ENCODE data around the gene TNFRSF4. TPM values are rescaled to one million over a fixed set of nuclear protein-coding genes. Genes with fewer than 3 reads are reported as not detected.
A peak's percentile ranks its signal among the peaks of the same experiment; 100 is the strongest.

The TNFRSF4 gene
- total RNA-seq, 3 donors from 2014 or later: 0.64 to 2.3 (median 1.6) TPM

- no peak for DNase-seq (ENCODE audit: low spot score in 2 of 2)
- H3K4me3 ChIP-seq: no peak overlapping the region
- no peaks in the 10 kb centered on the region for H3K36me3 ChIP-seq
- intact Hi-C loops (cut with DNase I; ENCODE audit: low total_unique reads): no loop called here
- no peaks in the 10 kb centered on the region for H3K27me3 ChIP-seq
- H3K27ac ChIP-seq: peak overlapping the region in 1 of 2 donors; percentile 19
- no peaks in the 10 kb centered on the region for H3K9me3 ChIP-seq
- no peaks in the 10 kb centered on the region for H3K4me1 ChIP-seq
- TF ChIP-seq POLR2A (IDR thresholded peaks at IDR 0.05): no peak
These were observed 32.6 kb downstream of the TNFRSF4 start for GRCh38 chr1:1181129-1181937.

- H3K27ac ChIP-seq: no peak overlapping the region
- no peaks in the 10 kb centered on the region for H3K9me3 ChIP-seq
- no peaks in the 10 kb centered on the region for H3K36me3 ChIP-seq
- no peak for TF ChIP-seq CTCF (IDR thresholded peaks at IDR 0.05)
- TF ChIP-seq POLR2A (IDR thresholded peaks at IDR 0.05): no peak
- no peak for TF ChIP-seq POLR2AphosphoS5 (IDR thresholded peaks at IDR 0.05)
- no peak overlapping the region for H3K4me3 ChIP-seq
- no peaks in the 10 kb centered on the region for H3K27me3 ChIP-seq
- intact Hi-C loops (cut with DNase I; ENCODE audit: low total_unique reads): no loop called here
- H3K4me1 ChIP-seq: no peaks in the 10 kb centered on the region
- no peak for DNase-seq (ENCODE audit: low spot score in 2 of 2)
These were observed 33.7 kb downstream of the TNFRSF4 start for GRCh38 chr1:1179983-1180861.

GRCh38 chr1:1179346-1179982, 34.5 kb downstream of the TNFRSF4 start:
- no peaks in the 10 kb centered on the region for H3K27me3 ChIP-seq

GRCh38 chr1:1178794-1179331, 35.1 kb downstream of the TNFRSF4 start:
- Histone ChIP-seq H3K4me1 (no peaks in the 10 kb centered on the region), H3K27ac (no peak overlapping the region), H3K27me3 (peaks cover 0 to under 1% of the 10 kb centered on the region in 2 donors), H3K4me3 (no peak overlapping the region), H3K36me3 (no peaks in the 10 kb centered on the region), H3K9me3 (no peaks in the 10 kb centered on the region)
- DNase-seq (ENCODE audit: low spot score in 2 of 2): no peak
- intact Hi-C loops (cut with DNase I; ENCODE audit: low total_unique reads): no loop called here
- TF ChIP-seq POLR2A (IDR thresholded peaks at IDR 0.05): no peak
- no peak for TF ChIP-seq CTCF (IDR thresholded peaks at IDR 0.05)
- TF ChIP-seq POLR2AphosphoS5 (IDR thresholded peaks at IDR 0.05): no peak

More at GRCh38 chr1:1179346-1179982, 34.5 kb downstream of the TNFRSF4 start:
- no peak for DNase-seq (ENCODE audit: low spot score in 2 of 2)
- TF ChIP-seq POLR2A (IDR thresholded peaks at IDR 0.05): no peak
- TF ChIP-seq POLR2AphosphoS5 (IDR thresholded peaks at IDR 0.05): no peak
- no peaks in the 10 kb centered on the region for H3K4me1 ChIP-seq
- no peak overlapping the region for H3K4me3 ChIP-seq
- no peaks in the 10 kb centered on the region for H3K36me3 ChIP-seq
- H3K9me3 ChIP-seq: no peaks in the 10 kb centered on the region
- intact Hi-C loops (cut with DNase I; ENCODE audit: low total_unique reads): no loop called here
- no peak overlapping the region for H3K27ac ChIP-seq

- intact Hi-C loops (cut with DNase I; ENCODE audit: low total_unique reads): no loop called here
These were observed 36.3 kb downstream of the TNFRSF4 start for GRCh38 chr1:1177452-1178206.

More at GRCh38 chr1:1177452-1178206, 36.3 kb downstream of the TNFRSF4 start:
- Histone ChIP-seq H3K36me3 (no peaks in the 10 kb centered on the region), H3K9me3 (no peaks in the 10 kb centered on the region), H3K4me1 (no peaks in the 10 kb centered on the region), H3K27ac (no peak overlapping the region), H3K4me3 (no peak overlapping the region), H3K27me3 (peaks cover 4% of the 10 kb centered on the region in 2 donors)
- TF ChIP-seq POLR2A (IDR thresholded peaks at IDR 0.05) (no peak), CTCF (IDR thresholded peaks at IDR 0.05) (no peak), POLR2AphosphoS5 (IDR thresholded peaks at IDR 0.05) (no peak)
- DNase-seq (ENCODE audit: low spot score in 2 of 2): no peak
